Fibroblast of lung (primary cell): ENCODE measurements around the gene EFNA2. TPM values are rescaled to one million over a fixed set of nuclear protein-coding genes. Genes with fewer than 3 reads are reported as not detected.
"Not testable (repeated sequence)": the region's sequence is repeated elsewhere in the genome, so short reads cannot be mapped to it uniquely, and the experiment has no call there.

ENCODE experiments used
- DNase-seq, 2 donors: peaks; one replicate each; pipeline versions ENCODE4 v3.0.0 to v3.0.0-alpha.2; 2010; ENCODE audit warnings: low read depth in 2 of 2
- H2AFZ ChIP-seq: 2 replicates; pipeline ENCODE4 v1.5.1; 2012; ENCODE audit warnings: low read length, control low read depth, inconsistent platforms
- H3K27ac ChIP-seq: 2 replicates; pipeline ENCODE4 v1.5.1; 2011; ENCODE audit warnings: low read length, control low read depth; ENCODE audit not compliant: insufficient read depth
- H3K27me3 ChIP-seq: 2 replicates; pipeline ENCODE4 v1.5.1; 2011; ENCODE audit warnings: mild to moderate bottlenecking, low read length; ENCODE audit not compliant: control insufficient read depth, insufficient read depth
- H3K36me3 ChIP-seq: 2 replicates; pipeline ENCODE4 v1.5.1; 2011; ENCODE audit warnings: low read length; ENCODE audit not compliant: control insufficient read depth, insufficient read depth
- H3K4me1 ChIP-seq: 2 replicates; pipeline ENCODE4 v1.5.1; 2011; ENCODE audit warnings: low read length; ENCODE audit not compliant: control insufficient read depth, insufficient read depth; ENCODE audit errors: extremely low read depth
- H3K4me2 ChIP-seq: 2 replicates; pipeline ENCODE4 v1.5.1; 2011; ENCODE audit warnings: low read length, control low read depth; ENCODE audit not compliant: insufficient read depth; ENCODE audit errors: extremely low read depth
- H3K4me3 ChIP-seq, 4 experiments: fragments of 200-600 bp in 1 of 4; sonication (generic) in 1 of 4; replicated peaks in 1 of 4; 2 replicates each; pipeline ENCODE4 v1.5.1; 2011 to 2016; ENCODE audit warnings: low read length in 4 of 4, low read depth in 3 of 4, mild to moderate bottlenecking in 3 of 4, control low read depth in 2 of 4, inconsistent platforms in 1 of 4, mixed read lengths in 1 of 4; ENCODE audit not compliant: insufficient read depth in 1 of 4; ENCODE audit errors: control extremely low read depth in 1 of 4
- H3K79me2 ChIP-seq: 2 replicates; pipeline ENCODE4 v1.5.1; 2012; ENCODE audit warnings: mild to moderate bottlenecking, low read length, inconsistent platforms; ENCODE audit not compliant: control insufficient read depth, insufficient read depth
- H3K9ac ChIP-seq: 2 replicates; pipeline ENCODE4 v1.5.1; 2011; ENCODE audit warnings: mild to moderate bottlenecking, low read length, control low read depth; ENCODE audit not compliant: insufficient read depth
- H3K9me3 ChIP-seq: 2 replicates; pipeline ENCODE4 v1.5.1; 2012; ENCODE audit warnings: low read depth, low read length; ENCODE audit not compliant: control insufficient read depth, insufficient read depth
- H4K20me1 ChIP-seq: 2 replicates; pipeline ENCODE4 v1.5.1; 2011; ENCODE audit warnings: low read length; ENCODE audit not compliant: control insufficient read depth, insufficient read depth; ENCODE audit errors: extremely low read depth
- EZH2 ChIP-seq: IDR thresholded peaks from 2 replicates; pipeline ENCODE4 v1.5.1; 2012; ENCODE audit warnings: low read length, control low read depth, mild to moderate bottlenecking; ENCODE audit errors: missing control alignments
- polyA plus RNA-seq, 2 donors: library from polyadenylated mRNA; depleted of rRNA in 1 of 2; stranded (reverse) in 1 of 2; unstranded in 1 of 2; fragments of >200 nt; gene quantifications; 2 replicates each; pipeline ENCODE4 v1.2.1, GENCODE V29; 2011 to 2012; ENCODE audit warnings: missing spikeins in 1 of 2
- total RNA-seq: library from RNA; depleted of rRNA; stranded (reverse); fragments of >200 nt; gene quantifications from 2 replicates; pipeline ENCODE4 v1.2.1, GENCODE V29; 2014
- TF ChIP-seq, protein P1 (sequence below), 2 donors: IDR thresholded peaks in 1 of 2; conservative IDR thresholded peaks in 1 of 2; 1 replicate in 1 of 2; 2 replicates in 1 of 2; pipeline ENCODE4 v1.5.1; 2011 to 2012; ENCODE audit warnings: low read length in 2 of 2, control low read depth in 1 of 2, inconsistent platforms in 1 of 2, low read depth in 1 of 2, mild to moderate bottlenecking in 1 of 2

The EFNA2 gene
- total and polyA plus RNA-seq, 2 donors (not counting 1 experiment from before 2014, with no cell fraction given) = 0.17 TPM; not detected in 1

DNA sequence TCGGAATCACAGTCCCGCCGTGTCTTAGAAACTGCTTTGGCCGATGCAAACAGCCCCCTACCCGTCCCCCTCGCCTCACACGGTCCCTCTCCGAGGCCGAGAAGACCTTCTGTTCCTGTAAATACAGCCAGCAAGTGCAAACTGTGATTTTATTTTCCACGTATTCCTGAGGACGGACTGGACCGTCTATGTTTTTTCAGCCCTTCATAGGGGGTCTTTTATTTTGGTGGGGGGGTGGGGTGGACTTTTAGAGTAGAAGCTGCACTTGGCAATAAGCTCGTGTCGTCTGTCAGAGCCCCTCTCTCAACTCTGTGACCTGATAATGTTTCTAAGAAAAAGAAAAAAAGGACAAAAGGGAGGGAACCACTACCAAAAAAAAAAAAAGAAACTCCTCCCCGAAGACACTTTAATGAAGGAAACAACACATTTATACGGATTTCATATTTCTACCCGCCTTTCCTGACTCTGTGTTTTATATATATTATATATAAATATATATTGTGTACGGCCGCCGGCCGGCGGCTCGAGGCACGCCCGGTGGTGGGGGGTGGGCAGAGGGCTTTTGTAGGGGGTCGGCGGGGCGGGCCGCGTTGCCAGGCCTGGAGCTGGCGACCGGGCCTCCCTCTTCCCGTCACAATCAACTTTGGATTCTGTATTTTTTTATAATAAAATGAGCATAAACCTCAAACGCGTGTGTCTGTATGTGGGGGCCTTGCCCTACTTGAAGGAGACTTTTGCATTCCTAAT lies 15.2 kb downstream of the EFNA2 start:
- no peak overlapping the region for H3K4me3 ChIP-seq
- H3K27ac ChIP-seq = no peak overlapping the region
- no peaks in the 10 kb centered on the region for H3K36me3 ChIP-seq
- no peak for TF ChIP-seq EZH2
- TF ChIP-seq, protein P1, sequence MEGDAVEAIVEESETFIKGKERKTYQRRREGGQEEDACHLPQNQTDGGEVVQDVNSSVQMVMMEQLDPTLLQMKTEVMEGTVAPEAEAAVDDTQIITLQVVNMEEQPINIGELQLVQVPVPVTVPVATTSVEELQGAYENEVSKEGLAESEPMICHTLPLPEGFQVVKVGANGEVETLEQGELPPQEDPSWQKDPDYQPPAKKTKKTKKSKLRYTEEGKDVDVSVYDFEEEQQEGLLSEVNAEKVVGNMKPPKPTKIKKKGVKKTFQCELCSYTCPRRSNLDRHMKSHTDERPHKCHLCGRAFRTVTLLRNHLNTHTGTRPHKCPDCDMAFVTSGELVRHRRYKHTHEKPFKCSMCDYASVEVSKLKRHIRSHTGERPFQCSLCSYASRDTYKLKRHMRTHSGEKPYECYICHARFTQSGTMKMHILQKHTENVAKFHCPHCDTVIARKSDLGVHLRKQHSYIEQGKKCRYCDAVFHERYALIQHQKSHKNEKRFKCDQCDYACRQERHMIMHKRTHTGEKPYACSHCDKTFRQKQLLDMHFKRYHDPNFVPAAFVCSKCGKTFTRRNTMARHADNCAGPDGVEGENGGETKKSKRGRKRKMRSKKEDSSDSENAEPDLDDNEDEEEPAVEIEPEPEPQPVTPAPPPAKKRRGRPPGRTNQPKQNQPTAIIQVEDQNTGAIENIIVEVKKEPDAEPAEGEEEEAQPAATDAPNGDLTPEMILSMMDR (conservative IDR thresholded peaks at IDR 0.05 in 1 of 2, IDR thresholded peaks at IDR 0.05 in 1 of 2; ENCODE audit: low read depth in 1 of 2, low read length in 2 of 2) = no peak
- H2AFZ ChIP-seq = no peak overlapping the region
- no peaks in the 10 kb centered on the region for H3K79me2 ChIP-seq
- H3K4me1 ChIP-seq = no peaks in the 10 kb centered on the region
- DNase-seq = no peak
- no peaks in the 10 kb centered on the region for H3K9me3 ChIP-seq
- H3K4me2 ChIP-seq = no peak overlapping the region
- no peaks in the 10 kb centered on the region for H3K27me3 ChIP-seq
- no peaks in the 10 kb centered on the region for H4K20me1 ChIP-seq
- H3K9ac ChIP-seq = no peak overlapping the region

DNA sequence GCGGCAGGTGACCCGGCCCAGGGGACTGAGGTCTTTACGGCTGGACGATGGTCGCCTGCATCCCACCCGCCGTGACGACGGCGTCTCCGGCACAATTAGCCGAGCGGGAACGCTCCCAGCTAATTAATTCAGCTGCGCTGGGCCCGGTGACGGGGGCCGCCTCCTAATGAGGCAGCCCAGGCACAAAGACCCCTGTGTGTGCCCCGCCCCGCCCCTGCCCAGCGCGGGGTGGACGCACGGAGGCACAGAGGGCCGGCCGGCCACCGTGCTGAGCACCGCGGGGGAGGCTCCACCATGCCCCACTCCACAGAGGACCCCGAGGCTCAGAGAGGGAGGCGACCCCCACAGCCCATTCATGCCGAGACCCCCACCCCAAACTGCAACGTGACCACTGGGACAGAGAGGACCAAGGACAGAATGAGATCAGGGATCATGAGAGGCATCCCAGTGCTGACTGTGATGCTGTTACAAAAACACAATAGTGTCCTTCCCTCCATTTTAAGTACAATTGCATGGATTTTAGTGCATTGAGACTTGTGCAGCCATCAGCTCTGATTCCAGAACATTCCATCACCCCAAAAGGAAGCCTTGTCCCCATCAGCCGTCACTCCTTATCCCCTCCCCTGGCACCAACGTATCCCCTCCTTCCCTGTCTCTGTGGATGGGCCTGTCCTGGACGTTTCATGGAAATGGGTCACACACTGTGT lies 17.0 kb downstream of the EFNA2 start:
- Histone ChIP-seq H3K4me3 (no peak overlapping the region), H2AFZ (no peak overlapping the region), H3K4me1 (no peaks in the 10 kb centered on the region), H3K27me3 (no peaks in the 10 kb centered on the region), H3K9ac (no peak overlapping the region), H3K4me2 (no peak overlapping the region), H3K9me3 (no peaks in the 10 kb centered on the region), H4K20me1 (no peaks in the 10 kb centered on the region), H3K79me2 (no peaks in the 10 kb centered on the region), H3K27ac (no peak overlapping the region), H3K36me3 (no peaks in the 10 kb centered on the region)
- TF ChIP-seq EZH2 = no peak
- TF ChIP-seq, protein P1 (conservative IDR thresholded peaks at IDR 0.05 in 1 of 2, IDR thresholded peaks at IDR 0.05 in 1 of 2; ENCODE audit: low read depth in 1 of 2, low read length in 2 of 2) = no peak
- no peak for DNase-seq

DNA sequence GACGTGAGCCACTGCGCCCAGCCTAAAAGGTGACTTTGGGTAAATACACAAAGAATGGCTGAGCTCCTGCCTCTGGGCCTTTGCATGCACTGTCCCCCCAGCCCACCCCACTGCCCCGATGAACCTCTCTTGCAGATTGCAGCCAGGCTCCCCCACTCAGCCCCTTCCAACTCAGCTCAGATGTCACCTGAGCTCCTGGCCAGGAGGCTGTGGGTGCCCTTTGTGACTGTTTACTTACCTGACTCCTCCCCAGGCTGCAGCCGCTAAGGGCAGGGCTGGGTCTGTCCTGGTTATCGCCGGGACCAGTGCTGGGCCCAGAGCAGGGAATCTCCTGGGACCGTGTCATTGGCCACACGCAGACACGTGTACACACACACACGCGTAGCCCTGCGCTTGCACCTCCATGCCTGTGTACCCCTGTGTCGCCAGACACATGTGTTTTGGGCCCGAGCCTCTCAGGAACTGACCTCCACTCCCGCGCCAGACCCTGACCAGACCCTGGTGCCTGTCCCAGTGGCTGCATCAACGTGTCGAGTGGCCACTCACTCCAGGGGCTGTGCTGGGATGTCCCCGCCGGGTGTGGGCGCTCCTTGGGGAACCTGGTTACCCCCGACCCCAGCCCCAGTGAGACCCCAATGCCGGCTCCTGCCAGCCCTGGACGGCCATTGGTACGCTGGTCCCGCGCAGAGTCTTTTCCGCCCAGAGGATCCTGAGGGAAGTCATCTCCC lies 18.7 kb downstream of the EFNA2 start:
- no peaks in the 10 kb centered on the region for H3K4me1 ChIP-seq
- H3K79me2 ChIP-seq = no peaks in the 10 kb centered on the region
- no peaks in the 10 kb centered on the region for H4K20me1 ChIP-seq
- H3K27me3 ChIP-seq = no peaks in the 10 kb centered on the region
- no peak overlapping the region for H3K4me2 ChIP-seq
- no peak overlapping the region for H2AFZ ChIP-seq
- no peak for TF ChIP-seq EZH2
- no peaks in the 10 kb centered on the region for H3K36me3 ChIP-seq
- H3K4me3 ChIP-seq = no peak overlapping the region
- no peak for DNase-seq
- no peaks in the 10 kb centered on the region for H3K9me3 ChIP-seq
- H3K27ac ChIP-seq = no peak overlapping the region
- no peak overlapping the region for H3K9ac ChIP-seq

DNA sequence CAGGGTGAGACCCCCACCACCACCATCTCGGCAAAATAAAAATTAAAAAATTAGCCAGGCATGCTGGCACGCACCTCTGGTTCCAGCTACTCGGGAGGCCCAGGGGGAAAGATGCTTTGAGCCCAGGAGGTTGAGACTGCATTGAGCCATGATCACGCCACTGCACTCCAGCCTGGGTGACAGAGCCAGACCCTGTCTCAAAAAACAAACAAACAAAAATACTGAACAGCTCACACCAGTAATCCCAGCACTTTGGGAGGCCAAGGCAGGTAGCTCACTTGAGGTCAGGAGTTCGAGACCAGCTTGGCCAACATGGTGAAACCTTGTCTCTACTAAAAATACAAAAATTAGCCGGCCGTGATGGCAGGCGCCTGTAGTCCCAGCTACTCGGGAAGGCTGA lies 19.7 kb downstream of the EFNA2 start:
- not testable (repeated sequence) for DNase-seq

More for the DNA sequence above, 19.7 kb downstream of the EFNA2 start:
- not testable (repeated sequence) for H3K4me1 ChIP-seq, H3K36me3 ChIP-seq, H3K4me2 ChIP-seq, H3K27me3 ChIP-seq, H3K9me3 ChIP-seq, H3K79me2 ChIP-seq, H4K20me1 ChIP-seq, H3K4me3 ChIP-seq, H3K27ac ChIP-seq, H2AFZ ChIP-seq, H3K9ac ChIP-seq
